Epithelial cell of proximal tubule (primary cell): Measurements from ENCODE around the gene SLC17A8. TPM values are rescaled to one million over a fixed set of nuclear protein-coding genes. Genes with fewer than 3 reads are reported as not detected.

ENCODE experiments used
- DNase-seq: peaks from one replicate; pipeline ENCODE4 v3.0.0-alpha.2; 2011; ENCODE audit warnings: low read depth
- H3K4me3 ChIP-seq: 2 replicates; pipeline ENCODE4 v1.5.1; 2011; ENCODE audit warnings: low read depth, mild to moderate bottlenecking, low read length
- CTCF ChIP-seq: conservative IDR thresholded peaks from 2 replicates; pipeline ENCODE4 v1.5.1; 2012; ENCODE audit warnings: low read depth, mild to moderate bottlenecking, low read length
- total RNA-seq: library from RNA; depleted of rRNA; stranded (reverse); fragments of >200 nt; gene quantifications from 2 replicates; pipeline ENCODE4 v1.2.3, GENCODE V29; 2015

SLC17A8 gene
- total RNA-seq, 1 donor from 2014 or later = not detected

GRCh38 chr12:100348657-100349454 is 8.0 kb upstream of the SLC17A8 start:
- DNase-seq = no peak

GRCh38 chr12:100359248-100359647 is 2.4 kb downstream of the SLC17A8 start:
- no peak for DNase-seq
- TF ChIP-seq CTCF = no peak
- H3K4me3 ChIP-seq = no peak overlapping the region

More at GRCh38 chr12:100348657-100349454, 8.0 kb upstream of the SLC17A8 start:
- peak; percentile 52 for TF ChIP-seq CTCF
- H3K4me3 ChIP-seq = no peak overlapping the region

- H3K4me3 ChIP-seq = no peak overlapping the region
- TF ChIP-seq CTCF = no peak
- DNase-seq = no peak
Observed at GRCh38 chr12:100359822-100360221, 2.9 kb downstream of the SLC17A8 start.

GRCh38 chr12:100360450-100360849 is 3.6 kb downstream of the SLC17A8 start:
- H3K4me3 ChIP-seq = no peak overlapping the region
- DNase-seq = no peak
- no peak for TF ChIP-seq CTCF

- no peak for TF ChIP-seq CTCF
- no peak overlapping the region for H3K4me3 ChIP-seq
- no peak for DNase-seq
Observed at GRCh38 chr12:100364324-100364723, 7.5 kb downstream of the SLC17A8 start.

- H3K4me3 ChIP-seq = no peak overlapping the region
- TF ChIP-seq CTCF = no peak
- DNase-seq = no peak
Observed at GRCh38 chr12:100365411-100365810, 8.5 kb downstream of the SLC17A8 start.

- H3K4me3 ChIP-seq = no peak overlapping the region
- DNase-seq = no peak
- TF ChIP-seq CTCF = no peak
Observed at GRCh38 chr12:100368066-100368465, 11.2 kb downstream of the SLC17A8 start.
